ENCODE measurements around the gene CTNNA3.

Gene CTNNA3

DNA sequence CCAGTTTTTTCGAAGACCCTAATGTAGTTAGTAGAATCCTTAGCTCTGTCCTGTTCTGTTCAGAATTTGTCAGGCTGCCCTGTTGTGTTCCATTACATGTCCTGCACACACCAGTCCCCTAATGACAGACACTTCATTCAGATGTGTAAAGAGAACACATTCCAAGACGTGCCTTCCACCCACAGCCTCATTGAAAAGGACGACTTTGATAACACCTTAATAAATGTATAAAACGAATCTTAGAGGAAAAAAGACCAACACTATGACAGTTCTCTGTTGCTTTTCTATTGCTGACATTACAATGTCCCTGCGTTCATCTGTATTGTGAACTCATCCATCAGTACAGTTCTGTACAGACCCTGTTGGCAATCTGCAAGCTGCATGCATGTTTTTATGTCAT is 766.6 kb downstream of the CTNNA3 start:
- DNase-seq (ENCODE audit: low read depth) = no peak

GRCh38 chr10:66928776-66929175 is 767.2 kb downstream of the CTNNA3 start:
- no peak for DNase-seq (ENCODE audit: low read depth)

DNA sequence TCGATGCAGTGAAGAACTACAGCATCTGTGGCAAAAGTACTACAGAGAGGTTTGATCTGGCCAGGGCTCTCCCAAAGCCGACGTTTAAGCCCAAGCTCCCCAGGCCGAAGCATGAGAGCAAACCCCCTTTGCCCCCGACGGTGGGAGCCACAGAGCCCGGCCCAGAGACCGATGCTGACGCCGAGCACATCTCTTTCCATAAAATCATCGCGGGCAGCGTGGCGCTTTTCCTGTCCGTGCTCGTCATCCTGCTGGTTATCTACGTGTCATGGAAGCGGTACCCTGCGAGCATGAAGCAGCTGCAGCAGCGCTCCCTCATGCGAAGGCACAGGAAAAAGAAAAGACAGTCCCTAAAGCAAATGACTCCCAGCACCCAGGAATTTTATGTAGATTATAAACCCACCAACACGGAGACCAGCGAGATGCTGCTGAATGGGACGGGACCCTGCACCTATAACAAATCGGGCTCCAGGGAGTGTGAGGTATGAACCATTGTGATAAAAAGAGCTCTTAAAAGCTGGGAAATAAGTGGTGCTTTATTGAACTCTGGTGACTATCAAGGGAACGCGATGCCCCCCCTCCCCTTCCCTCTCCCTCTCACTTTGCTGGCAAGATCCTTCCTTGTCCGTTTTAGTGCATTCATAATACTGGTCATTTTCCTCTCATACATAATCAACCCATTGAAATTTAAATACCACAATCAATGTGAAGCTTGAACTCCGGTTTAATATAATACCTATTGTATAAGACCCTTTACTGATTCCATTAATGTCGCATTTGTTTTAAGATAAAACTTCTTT is 767.8 kb downstream of the CTNNA3 start:
- no peak for DNase-seq (ENCODE audit: low read depth)

GRCh38 chr10:66927251-66927935 is 768.6 kb downstream of the CTNNA3 start:
- DNase-seq (ENCODE audit: low read depth) = no peak

GRCh38 chr10:66926841-66927240 is 769.2 kb downstream of the CTNNA3 start:
- no peak for DNase-seq (ENCODE audit: low read depth)

GRCh38 chr10:66925896-66926715 is 769.9 kb downstream of the CTNNA3 start, which contains the start of gene LRRTM3:
Gene LRRTM3, plus strand, starts transcription at chr10:66926036.
- DNase-seq (ENCODE audit: low read depth) = peak; percentile 1

DNA sequence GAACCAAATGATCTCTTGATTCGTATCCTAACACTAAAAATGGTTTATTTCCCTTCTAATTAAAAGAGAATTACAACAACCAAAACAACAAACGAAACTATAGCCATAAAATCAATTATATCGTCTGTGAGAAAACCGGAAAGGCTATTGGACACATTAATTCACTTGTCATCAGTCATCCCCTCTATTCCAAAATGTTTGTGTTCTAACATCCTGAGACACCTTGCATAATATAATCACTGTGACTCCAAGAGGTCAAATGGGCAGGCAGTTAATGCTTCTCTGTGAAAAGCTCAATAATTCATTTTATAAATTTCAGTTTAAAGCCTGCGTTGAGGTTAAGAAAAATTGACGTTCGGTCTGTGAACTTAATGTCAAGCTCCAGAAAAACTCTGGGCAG is 770.6 kb downstream of the CTNNA3 start:
- DNase-seq (ENCODE audit: low read depth) = no peak

DNA sequence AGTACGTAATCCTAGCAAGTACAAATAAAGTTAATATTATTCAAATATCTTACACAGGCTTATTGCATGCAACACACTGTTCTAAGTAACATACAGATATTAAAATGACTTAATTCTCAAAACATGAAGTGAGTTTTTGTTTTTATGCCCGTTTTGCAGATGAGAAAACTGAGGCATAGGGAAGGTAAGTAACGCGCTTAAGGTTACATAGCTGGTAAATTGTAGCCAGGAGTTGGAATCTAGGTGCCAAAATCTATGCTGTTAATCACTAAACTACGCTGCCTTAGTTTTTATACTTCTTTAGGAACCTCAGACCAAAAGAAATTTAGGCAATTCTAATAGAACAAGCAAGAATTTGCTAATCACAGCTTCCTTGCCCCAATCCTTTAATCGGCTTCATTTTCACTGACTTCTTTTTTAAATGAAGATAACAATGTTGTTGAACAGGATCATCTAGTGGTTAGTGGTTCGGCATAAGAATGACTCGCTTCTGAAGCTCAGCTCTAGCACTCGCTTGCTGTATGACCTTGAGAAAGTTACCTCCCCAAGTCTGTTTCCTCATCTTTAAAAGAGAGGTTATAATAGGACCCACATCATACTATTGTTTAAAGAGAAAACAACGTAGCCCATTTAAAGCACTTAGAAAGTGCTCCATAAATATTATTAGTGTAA is 771.2 kb downstream of the CTNNA3 start:
- no peak for DNase-seq (ENCODE audit: low read depth)

- no peak for DNase-seq (ENCODE audit: low read depth)
Observed at GRCh38 chr10:66919248-66919647, 776.7 kb downstream of the CTNNA3 start.

GRCh38 chr10:66917104-66917503 is 778.9 kb downstream of the CTNNA3 start:
- no peak for DNase-seq (ENCODE audit: low read depth)

GRCh38 chr10:66916030-66916429 is 780.0 kb downstream of the CTNNA3 start:
- no peak for DNase-seq (ENCODE audit: low read depth)

DNA sequence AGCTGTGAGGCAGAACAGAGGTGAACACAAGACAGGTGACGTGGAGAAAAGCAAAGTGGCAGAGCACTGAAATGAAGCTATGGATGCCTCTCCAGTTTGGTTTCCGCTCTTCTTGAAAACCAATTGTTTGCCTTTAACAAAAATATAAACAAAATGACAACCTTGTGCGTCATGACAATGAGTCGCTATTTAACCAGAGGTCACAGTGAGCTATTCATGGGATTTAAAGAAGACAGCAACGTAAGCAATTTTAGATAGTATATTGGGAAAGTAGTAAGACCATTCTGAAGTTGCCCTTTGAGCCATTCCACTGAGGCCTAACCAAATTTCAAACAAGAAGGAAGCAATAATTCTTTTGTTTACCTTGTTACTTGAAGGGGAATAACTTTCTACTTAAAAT is 785.3 kb downstream of the CTNNA3 start:
- DNase-seq (ENCODE audit: low read depth) = no peak

DNA sequence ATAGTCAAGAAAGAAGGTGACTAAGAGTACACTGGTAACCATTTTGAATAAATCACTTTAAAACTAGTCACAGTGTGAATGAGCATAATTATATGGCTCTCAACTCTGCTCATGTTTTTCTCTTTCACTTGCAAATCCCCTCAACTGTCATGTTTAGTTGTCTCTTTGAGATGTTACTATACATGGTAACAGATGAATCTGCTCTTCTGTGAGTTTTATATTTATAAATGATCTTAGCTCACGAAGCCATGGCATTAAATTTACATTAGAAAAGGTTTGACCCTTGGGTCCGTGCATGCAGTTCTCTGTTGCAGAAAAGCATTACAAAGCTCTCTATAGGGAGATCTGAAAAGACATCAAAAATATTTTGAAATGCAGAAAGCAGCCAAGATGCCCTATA is 803.1 kb downstream of the CTNNA3 start:
- DNase-seq (ENCODE audit: low read depth) = no peak

DNA sequence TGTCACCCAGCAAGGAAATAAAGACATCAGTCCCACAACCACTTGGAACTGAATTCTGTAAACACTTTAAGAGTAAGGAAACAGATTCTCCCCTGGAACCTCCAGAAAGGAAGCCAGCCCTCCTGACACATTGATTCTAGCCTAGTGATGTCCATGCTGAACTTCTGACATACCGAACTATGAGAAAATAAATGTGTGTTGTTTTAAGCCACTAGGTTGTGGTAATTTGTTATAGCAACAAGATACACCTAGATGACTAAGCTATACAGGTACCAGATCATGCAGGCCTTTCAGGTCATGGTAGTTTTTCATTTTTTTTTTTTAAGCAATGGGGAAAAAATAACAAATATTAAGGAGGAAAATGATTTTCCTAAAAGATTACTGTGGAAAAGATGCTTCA is 807.8 kb downstream of the CTNNA3 start:
- no peak for DNase-seq (ENCODE audit: low read depth)

DNA sequence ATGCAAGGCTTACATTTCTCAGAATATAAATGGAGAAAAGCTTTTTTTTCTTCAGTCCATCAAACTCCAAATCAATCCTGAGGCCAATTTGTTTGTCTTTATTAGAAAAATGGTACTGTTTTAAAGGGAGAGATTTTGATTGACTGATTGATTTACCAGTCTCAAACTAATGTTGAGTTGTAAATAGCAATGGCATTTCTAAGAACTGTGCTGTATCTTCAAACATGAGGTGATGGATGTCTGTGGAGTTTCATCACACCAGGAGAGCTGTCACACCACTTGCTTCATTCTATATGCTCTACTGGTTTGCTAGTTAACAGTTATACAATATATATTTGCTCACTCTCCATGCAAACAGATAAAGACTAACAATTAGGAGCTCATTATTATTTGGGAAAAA is 809.1 kb downstream of the CTNNA3 start:
- no peak for DNase-seq (ENCODE audit: low read depth)

GRCh38 chr10:66882271-66882670 is 813.7 kb downstream of the CTNNA3 start:
- no peak for DNase-seq (ENCODE audit: low read depth)

- DNase-seq (ENCODE audit: low read depth) = no peak
Observed at GRCh38 chr10:66881814-66882213, 814.2 kb downstream of the CTNNA3 start.

- no peak for DNase-seq (ENCODE audit: low read depth)
Observed at GRCh38 chr10:66880826-66881225, 815.2 kb downstream of the CTNNA3 start.

DNA sequence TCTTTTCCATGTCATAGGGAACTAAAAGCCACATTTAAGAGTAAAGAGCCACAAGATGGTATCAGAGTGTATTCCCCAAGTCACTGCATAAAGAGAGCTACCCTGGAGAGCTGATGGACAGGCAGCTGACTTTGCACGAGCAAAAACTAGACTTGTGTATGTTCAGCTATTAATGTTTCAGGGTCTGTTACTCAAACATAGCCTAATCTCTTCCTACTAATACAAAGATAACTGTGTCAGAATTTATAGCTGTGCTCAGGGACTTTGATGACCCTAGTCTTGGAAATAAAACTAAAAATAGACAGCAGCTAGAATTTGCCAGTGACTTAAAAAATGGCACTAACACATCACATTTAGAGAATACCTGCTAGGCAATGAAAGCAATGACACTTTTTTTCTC is 815.7 kb downstream of the CTNNA3 start:
- DNase-seq (ENCODE audit: low read depth) = no peak

- DNase-seq (ENCODE audit: low read depth) = no peak
Observed at GRCh38 chr10:66877361-66877760, 818.6 kb downstream of the CTNNA3 start.

DNA sequence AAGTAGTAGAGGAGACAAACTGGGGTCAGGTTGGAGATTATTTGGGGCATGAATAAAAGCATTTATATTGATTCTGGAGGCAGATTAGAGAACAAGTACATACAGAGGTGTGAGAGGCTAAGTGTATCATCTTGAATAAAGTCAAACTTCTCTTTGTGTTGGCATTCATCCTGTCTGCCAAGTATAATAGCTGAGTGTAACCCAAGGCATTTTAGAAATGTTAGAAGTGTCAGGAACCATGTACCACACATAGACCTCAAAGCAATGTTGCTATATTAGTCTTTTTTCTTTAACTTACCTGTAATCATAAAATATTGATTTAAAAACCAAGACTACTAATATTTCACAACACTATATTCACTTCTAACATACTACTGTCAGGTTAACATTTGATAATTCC is 826.4 kb downstream of the CTNNA3 start:
- no peak for DNase-seq (ENCODE audit: low read depth)

GRCh38 chr10:66862687-66863258 is 833.2 kb downstream of the CTNNA3 start:
- no peak for DNase-seq (ENCODE audit: low read depth)
